ENCODE results near the gene MPIG6B. TPM values are rescaled to one million over a fixed set of nuclear protein-coding genes. Genes with fewer than 3 reads are reported as not detected.

The MPIG6B gene
- total and polyA plus RNA-seq, 12 donors: 0.11 to 0.97 (median 0.27) TPM; not detected in 3

GRCh38 chr6:31734821-31735406, 11.7 kb downstream of the MPIG6B start:
- Histone ChIP-seq H3K4me1 (peaks cover 7 to 80% (median 70%) of the 10 kb centered on the region in 9 donors), H3K36me3 (peaks cover 0 to 46% (median 29%) of the 10 kb centered on the region in 9 donors), H3K27me3 (no peaks in the 10 kb centered on the region), H3K9me3 (no peaks in the 10 kb centered on the region), H3K27ac (peak overlapping the region; percentile 66 to 98 (median 94)), H3K4me3 (peak overlapping the region; percentile 47 to 94 (median 67))
- TF ChIP-seq, protein P1, sequence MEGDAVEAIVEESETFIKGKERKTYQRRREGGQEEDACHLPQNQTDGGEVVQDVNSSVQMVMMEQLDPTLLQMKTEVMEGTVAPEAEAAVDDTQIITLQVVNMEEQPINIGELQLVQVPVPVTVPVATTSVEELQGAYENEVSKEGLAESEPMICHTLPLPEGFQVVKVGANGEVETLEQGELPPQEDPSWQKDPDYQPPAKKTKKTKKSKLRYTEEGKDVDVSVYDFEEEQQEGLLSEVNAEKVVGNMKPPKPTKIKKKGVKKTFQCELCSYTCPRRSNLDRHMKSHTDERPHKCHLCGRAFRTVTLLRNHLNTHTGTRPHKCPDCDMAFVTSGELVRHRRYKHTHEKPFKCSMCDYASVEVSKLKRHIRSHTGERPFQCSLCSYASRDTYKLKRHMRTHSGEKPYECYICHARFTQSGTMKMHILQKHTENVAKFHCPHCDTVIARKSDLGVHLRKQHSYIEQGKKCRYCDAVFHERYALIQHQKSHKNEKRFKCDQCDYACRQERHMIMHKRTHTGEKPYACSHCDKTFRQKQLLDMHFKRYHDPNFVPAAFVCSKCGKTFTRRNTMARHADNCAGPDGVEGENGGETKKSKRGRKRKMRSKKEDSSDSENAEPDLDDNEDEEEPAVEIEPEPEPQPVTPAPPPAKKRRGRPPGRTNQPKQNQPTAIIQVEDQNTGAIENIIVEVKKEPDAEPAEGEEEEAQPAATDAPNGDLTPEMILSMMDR (IDR thresholded peaks at IDR 0.05): no peak
- intact Hi-C loops (cut with DNase I): loop anchor here in 6 of 10 donors (5.0 to 10.0 kb wide), 6 partner anchors 53 to 100 kb away; partner anchors contain the start of genes HSPA1B (in 1 of the 6), LY6G5C (in 1 of the 6) and VARS1 (in 1 of the 6)
- WGBS, 2 donors: 2% methylated on average over 17 to 18 of the region's 18 CpGs
- DNase-seq: peak; percentile 34 to 79
- ATAC-seq: peak in 6 of 8 donors; percentile 16 to 53 (median 25)

DNA sequence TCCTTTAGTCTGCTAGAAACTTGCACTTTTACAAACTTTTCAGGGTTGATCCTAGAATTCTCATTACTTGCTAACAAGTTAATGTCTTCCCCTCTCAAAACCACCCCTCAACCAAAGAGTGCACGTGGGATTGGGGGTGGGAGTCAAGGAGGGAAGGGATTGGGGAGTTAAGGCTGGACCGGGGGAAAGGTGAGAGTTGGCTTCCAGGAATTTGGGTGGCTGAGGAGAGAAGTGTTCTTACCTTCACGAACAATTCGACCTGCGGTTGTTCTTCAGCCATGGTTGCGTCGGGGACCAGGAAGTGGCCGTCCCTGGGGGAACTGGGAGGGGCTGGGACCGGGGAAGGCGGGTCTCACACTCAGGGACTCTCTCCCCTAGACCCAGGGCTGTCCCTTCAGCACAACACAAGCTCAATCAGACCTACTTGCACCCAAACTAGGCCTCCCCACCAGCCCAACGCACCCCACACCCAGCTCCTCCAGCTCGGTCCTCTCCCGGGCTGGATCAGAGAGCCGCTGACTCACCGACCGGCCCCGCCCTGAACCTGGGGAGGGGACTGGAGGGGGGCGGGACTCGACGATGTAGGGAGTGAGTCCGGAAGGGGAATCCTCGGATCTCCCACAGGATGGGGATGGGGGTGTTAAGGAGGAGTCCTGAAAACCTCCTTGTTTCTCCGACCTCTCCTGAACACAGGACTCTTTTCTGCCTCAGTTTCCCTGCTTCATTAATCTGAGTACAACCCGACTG, 13.0 kb downstream of the MPIG6B start, which contains the start of gene CLIC1:
Gene CLIC1, minus strand, starts transcription at position 510 of the 747 bp plus-strand sequence. Its CDS starts 230 bp downstream, at position 280.
- TF ChIP-seq, protein P1 (IDR thresholded peaks at IDR 0.05): no peak
- peak; percentile 84 to 89 for DNase-seq
- Histone ChIP-seq H3K9me3 (no peaks in the 10 kb centered on the region), H3K27me3 (no peaks in the 10 kb centered on the region), H3K4me3 (peak within 1 kb of the TSS; percentile 62 to 94 (median 70)), H3K36me3 (peaks cover 0 to 35% (median 28%) of the 10 kb centered on the region in 9 donors), H3K27ac (peak within 1 kb of the TSS; percentile 85 to 98 (median 94)), H3K4me1 (peaks cover 7 to 77% (median 67%) of the 10 kb centered on the region in 9 donors)
- 0 to 1% methylated on average over 24 of the region's 24 CpGs for WGBS, 2 donors
- intact Hi-C loops (cut with DNase I): loop anchor here in 6 of 10 donors (1.0 to 10.0 kb wide), 7 partner anchors 54 to 99 kb away; partner anchors contain the start of genes HSPA1B (in 1 of the 6), LY6G5C (in 1 of the 6) and VARS1 (in 1 of the 6)
- peak; percentile 48 to 77 (median 69) for ATAC-seq

DNA sequence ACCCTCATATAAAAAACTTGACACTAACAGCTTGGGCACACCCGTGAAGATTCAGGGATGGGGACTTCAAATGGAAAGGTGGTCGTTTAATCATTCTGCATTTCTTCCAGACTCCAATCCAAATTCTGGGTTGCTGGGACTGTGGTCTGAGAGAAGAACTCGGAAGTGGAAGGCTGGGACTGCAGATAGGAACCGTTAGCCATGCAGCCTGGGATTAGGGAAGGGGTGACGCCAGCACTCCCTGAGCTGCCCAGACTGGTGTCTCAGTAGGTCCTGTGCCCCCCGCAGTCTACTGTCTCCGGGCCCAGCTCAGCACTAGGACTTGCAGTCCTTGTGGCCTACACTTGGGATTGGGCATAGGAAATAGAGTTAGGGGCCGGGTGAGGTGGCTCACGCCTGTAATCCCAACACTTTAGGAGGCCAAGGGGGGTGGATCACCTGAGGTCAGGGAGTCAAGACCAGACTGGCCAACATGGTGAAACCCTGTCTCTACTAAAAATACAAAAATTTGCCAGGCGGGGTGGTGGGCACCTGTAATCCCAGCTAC, 13.7 kb downstream of the MPIG6B start:
- Histone ChIP-seq H3K27ac (peak overlapping the region; percentile 85 to 98 (median 94)), H3K9me3 (no peaks in the 10 kb centered on the region), H3K4me3 (peak overlapping the region; percentile 62 to 94 (median 70)), H3K36me3 (peaks cover 0 to 33% (median 23%) of the 10 kb centered on the region in 9 donors), H3K4me1 (peaks cover 7 to 71% (median 60%) of the 10 kb centered on the region in 9 donors), H3K27me3 (no peaks in the 10 kb centered on the region)
- 40% methylated on average over 10 of the region's 10 CpGs for WGBS, 2 donors
- intact Hi-C loops (cut with DNase I): loop anchor here in 6 of 10 donors (1.0 to 10.0 kb wide), 7 partner anchors 55 to 98 kb away; partner anchors contain the start of genes HSPA1B (in 1 of the 6), LY6G5C (in 1 of the 6) and VARS1 (in 1 of the 6)
- TF ChIP-seq, protein P1 (IDR thresholded peaks at IDR 0.05): no peak
- DNase-seq (no peak), ATAC-seq (no peak)

Measured in heart right ventricle (tissue), 16 donors.